SU-DHL-6 (cell line): Measurements from ENCODE around the gene CDRT15L2.
"Not testable (repeated sequence)": the region's sequence is repeated elsewhere in the genome, so short reads cannot be mapped to it uniquely, and the experiment has no call there.

Source experiments
- EZH2phosphoT487 ChIP-seq: fragments of 200-600 bp; sonication (generic), shearing (Covaris generic); conservative IDR thresholded peaks from 2 replicates; pipeline ENCODE4 v1.6.1; 2018; ENCODE audit warnings: mild to moderate bottlenecking, antibody characterized with exemption, low read length, moderate library complexity, mixed read lengths
- TF ChIP-seq, protein P1 (sequence below): fragments of 200-600 bp; sonication (generic); IDR thresholded peaks from one replicate; pipeline ENCODE4 v1.5.1; 2017; ENCODE audit warnings: antibody characterized with exemption, mild to moderate bottlenecking, low read length, moderate library complexity; ENCODE audit not compliant: insufficient read depth, poor library complexity, severe bottlenecking

- TF ChIP-seq, protein P1, sequence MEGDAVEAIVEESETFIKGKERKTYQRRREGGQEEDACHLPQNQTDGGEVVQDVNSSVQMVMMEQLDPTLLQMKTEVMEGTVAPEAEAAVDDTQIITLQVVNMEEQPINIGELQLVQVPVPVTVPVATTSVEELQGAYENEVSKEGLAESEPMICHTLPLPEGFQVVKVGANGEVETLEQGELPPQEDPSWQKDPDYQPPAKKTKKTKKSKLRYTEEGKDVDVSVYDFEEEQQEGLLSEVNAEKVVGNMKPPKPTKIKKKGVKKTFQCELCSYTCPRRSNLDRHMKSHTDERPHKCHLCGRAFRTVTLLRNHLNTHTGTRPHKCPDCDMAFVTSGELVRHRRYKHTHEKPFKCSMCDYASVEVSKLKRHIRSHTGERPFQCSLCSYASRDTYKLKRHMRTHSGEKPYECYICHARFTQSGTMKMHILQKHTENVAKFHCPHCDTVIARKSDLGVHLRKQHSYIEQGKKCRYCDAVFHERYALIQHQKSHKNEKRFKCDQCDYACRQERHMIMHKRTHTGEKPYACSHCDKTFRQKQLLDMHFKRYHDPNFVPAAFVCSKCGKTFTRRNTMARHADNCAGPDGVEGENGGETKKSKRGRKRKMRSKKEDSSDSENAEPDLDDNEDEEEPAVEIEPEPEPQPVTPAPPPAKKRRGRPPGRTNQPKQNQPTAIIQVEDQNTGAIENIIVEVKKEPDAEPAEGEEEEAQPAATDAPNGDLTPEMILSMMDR, result not testable (repeated sequence)
- TF ChIP-seq EZH2phosphoT487, result not testable (repeated sequence)
These were observed 12.8 kb upstream of the CDRT15L2 start for GRCh38 chr17:20566736-20567135.
